ENCODE data around the gene DLGAP1. TPM values are rescaled to one million over a fixed set of nuclear protein-coding genes. Genes with fewer than 3 reads are reported as not detected.

Gene DLGAP1
- total and polyA plus RNA-seq, 2 of the 13 experiments (the other 11 are each of a cell fraction or from before 2014, with no cell fraction given), result 0.01 TPM; not detected in 1

GRCh38 chr18:3541549-3542386, 913.3 kb downstream of the DLGAP1 start (continued):
- TF ChIP-seq IKZF5 (CRISPR knock-in tag; IDR thresholded peaks at IDR 0.05), result no peak
- TF ChIP-seq ZNF263 (CRISPR knock-in tag; IDR thresholded peaks at IDR 0.05), result no peak

GRCh38 chr18:3540805-3541548, 914.1 kb downstream of the DLGAP1 start:
- Histone ChIP-seq H2AFZ (ENCODE audit: low read length) (no peak overlapping the region), H3K36me3 (replicated peaks in 1 of 2; ENCODE audit: control insufficient read depth in 1 of 2, insufficient read depth in 2 of 2, low read length in 2 of 2) (no peaks in the 10 kb centered on the region), H3K27me3 (ENCODE audit: control insufficient read depth in 1 of 2, insufficient read depth in 2 of 2, low read length in 2 of 2) (peaks cover 0 to 3% of the 10 kb centered on the region in 2 experiments; a peak in 1 of 5 replicates), H3K27ac (ENCODE audit: extremely low read length, insufficient read depth, low read length) (no peak overlapping the region), H3K79me2 (ENCODE audit: insufficient read depth, low read length) (no peaks in the 10 kb centered on the region), H3K4me3 (replicated peaks in 1 of 3; ENCODE audit: insufficient read depth in 1 of 3, low read depth in 2 of 3, low read length in 3 of 3) (no peak overlapping the region), H3K4me1 (ENCODE audit: insufficient read depth, low read length) (no peaks in the 10 kb centered on the region), H3K9ac (ENCODE audit: insufficient read depth, low read depth, low read length) (no peak overlapping the region), H3K9me3 (ENCODE audit: low read length) (no peaks in the 10 kb centered on the region), H3K4me2 (ENCODE audit: low read depth, low read length) (no peak overlapping the region), H4K20me1 (ENCODE audit: insufficient read depth, low read length) (no peaks in the 10 kb centered on the region)
- DNase-seq (ENCODE audit: low spot score), result no peak
- CTCF ChIA-PET (ENCODE audit: low intra/inter-chr PET ratio, low total read pairs), result no interaction called here
- no peak for ATAC-seq
- 21% methylated on average over 6 of the region's 6 CpGs for WGBS (ENCODE audit: low lambda C conversion rate)
- no peak for TF ChIP-seq ZNF781 (CRISPR knock-in tag; IDR thresholded peaks at IDR 0.05; ENCODE audit: borderline replicate concordance, not compliant biosample characterization)
- intact Hi-C loops (cut with micrococcal nuclease; ENCODE audit: unreplicated experiment), result no loop called here
- no TSS peak for BruUV-seq (replicated peaks)
- POLR2A ChIA-PET, result no interaction called here
- in situ Hi-C loops (cut with HindIII; ENCODE audit: extremely low pct_ligation_motif_present, low pct_unique_long_range_greater_than_20kb), result no loop called here
- FAIRE-seq, result no peak

Measured in HepG2 (cell line).